ENCODE measurements around the gene PTPN6.

PTPN6 gene

GRCh38 chr12:6975297-6976032, 24.3 kb downstream of the PTPN6 start:
- no peak for FAIRE-seq

- no peak for FAIRE-seq
Observed at GRCh38 chr12:6977653-6978052, 26.5 kb downstream of the PTPN6 start.

GRCh38 chr12:6978188-6978587, 27.0 kb downstream of the PTPN6 start:
- FAIRE-seq = no peak

- FAIRE-seq = no peak
Observed at GRCh38 chr12:6978611-6979011, 27.5 kb downstream of the PTPN6 start.

GRCh38 chr12:6979021-6979420, 27.9 kb downstream of the PTPN6 start:
- FAIRE-seq = no peak

GRCh38 chr12:6979453-6979852, 28.3 kb downstream of the PTPN6 start:
- no peak for FAIRE-seq

- no peak for FAIRE-seq
Observed at GRCh38 chr12:6980075-6980474, 28.9 kb downstream of the PTPN6 start.

- no peak for FAIRE-seq
Observed at GRCh38 chr12:6980740-6981139, 29.6 kb downstream of the PTPN6 start.

GRCh38 chr12:6981152-6982052, 30.2 kb downstream of the PTPN6 start:
- FAIRE-seq = no peak

GRCh38 chr12:6982532-6982931, 31.4 kb downstream of the PTPN6 start:
- FAIRE-seq = no peak

- FAIRE-seq = no peak
Observed at GRCh38 chr12:6987956-6988553, 36.9 kb downstream of the PTPN6 start.

GRCh38 chr12:6996040-6996441, 44.9 kb downstream of the PTPN6 start:
- FAIRE-seq = no peak

GRCh38 chr12:6998715-6999451, 47.7 kb downstream of the PTPN6 start:
- FAIRE-seq = no peak

GRCh38 chr12:7001921-7002591, 50.9 kb downstream of the PTPN6 start:
- FAIRE-seq = no peak

GRCh38 chr12:7004287-7004803, 53.2 kb downstream of the PTPN6 start:
- no peak for FAIRE-seq

GRCh38 chr12:7004840-7005239, 53.7 kb downstream of the PTPN6 start:
- no peak for FAIRE-seq

- no peak for FAIRE-seq
Observed at GRCh38 chr12:7005311-7005710, 54.2 kb downstream of the PTPN6 start.

GRCh38 chr12:7006639-7007038, 55.5 kb downstream of the PTPN6 start:
- no peak for FAIRE-seq

GRCh38 chr12:7008864-7009263, 57.7 kb downstream of the PTPN6 start:
- FAIRE-seq = no peak

- no peak for FAIRE-seq
Observed at GRCh38 chr12:7009512-7009911, 58.4 kb downstream of the PTPN6 start.

Data from colon (tissue), 2 donors.